Measurements from ENCODE around the gene CRYGS.
"Not testable (repeated sequence)": the region's sequence is repeated elsewhere in the genome, so short reads cannot be mapped to it uniquely, and the experiment has no call there.

CRYGS gene

DNA sequence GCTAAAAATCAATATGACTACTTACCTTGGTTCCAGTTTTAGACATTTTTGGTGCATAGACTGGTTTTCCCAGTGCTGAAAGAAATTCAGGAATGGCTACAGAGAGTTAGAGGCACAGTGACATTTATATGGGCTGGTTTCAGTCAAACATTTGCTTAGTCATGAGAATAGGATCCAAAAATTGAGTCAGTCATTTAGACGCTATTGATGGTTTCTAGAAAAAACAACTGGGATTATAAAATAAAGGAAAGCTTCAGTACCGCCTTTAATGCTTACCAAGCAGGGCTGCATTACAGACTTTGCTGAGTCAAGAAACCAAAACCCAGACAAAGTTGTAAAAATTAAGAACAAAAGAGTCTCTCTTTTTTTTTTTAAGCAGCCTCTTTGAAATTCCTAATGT is at the start of gene CRYGS:
CRYGS (minus strand) TSS at position 100 of the 400 bp plus-strand sequence; CDS start at position 46, 54 bp downstream.
- DNase-seq (ENCODE audit: low read depth), result no peak

DNA sequence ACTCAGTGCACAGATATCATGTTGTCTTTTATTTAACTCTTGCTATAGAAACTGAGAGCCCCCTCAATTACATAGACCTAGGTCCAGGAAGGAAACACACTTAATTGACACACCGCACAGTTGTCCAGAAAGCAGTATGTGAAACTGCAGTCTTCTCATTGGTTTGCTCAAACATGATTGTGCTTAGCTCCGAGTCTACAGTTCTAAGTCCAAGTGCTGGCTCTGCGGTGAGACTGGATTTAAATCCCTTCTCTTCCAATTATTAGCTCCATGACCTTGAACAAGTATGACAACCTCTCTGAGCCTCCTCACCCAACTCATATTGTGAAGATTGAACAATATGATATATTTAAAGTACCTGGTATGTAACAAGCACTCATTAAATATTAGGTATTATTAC is 49.7 kb upstream of the CRYGS start:
- no peak for DNase-seq (ENCODE audit: low read depth)

DNA sequence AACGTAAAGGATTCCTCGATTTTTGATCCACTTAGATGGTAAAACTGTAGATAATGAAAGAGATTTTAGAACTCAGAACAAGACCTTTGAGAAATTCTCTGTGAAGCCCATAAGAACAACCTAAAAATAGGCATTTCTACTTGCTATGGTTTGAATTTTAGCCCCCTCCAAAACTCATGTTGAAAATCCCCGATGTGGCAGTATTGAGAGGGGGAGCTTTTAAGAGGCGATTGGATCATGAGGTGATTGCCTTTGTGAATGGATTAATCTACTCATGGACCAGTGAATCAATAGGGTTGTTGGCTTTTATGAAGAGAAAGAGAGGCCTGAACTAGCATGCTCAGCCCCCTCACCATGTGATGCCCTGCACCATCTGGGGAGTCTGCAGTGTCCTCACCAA is 48.5 kb upstream of the CRYGS start:
- DNase-seq (ENCODE audit: low read depth), result no peak

DNA sequence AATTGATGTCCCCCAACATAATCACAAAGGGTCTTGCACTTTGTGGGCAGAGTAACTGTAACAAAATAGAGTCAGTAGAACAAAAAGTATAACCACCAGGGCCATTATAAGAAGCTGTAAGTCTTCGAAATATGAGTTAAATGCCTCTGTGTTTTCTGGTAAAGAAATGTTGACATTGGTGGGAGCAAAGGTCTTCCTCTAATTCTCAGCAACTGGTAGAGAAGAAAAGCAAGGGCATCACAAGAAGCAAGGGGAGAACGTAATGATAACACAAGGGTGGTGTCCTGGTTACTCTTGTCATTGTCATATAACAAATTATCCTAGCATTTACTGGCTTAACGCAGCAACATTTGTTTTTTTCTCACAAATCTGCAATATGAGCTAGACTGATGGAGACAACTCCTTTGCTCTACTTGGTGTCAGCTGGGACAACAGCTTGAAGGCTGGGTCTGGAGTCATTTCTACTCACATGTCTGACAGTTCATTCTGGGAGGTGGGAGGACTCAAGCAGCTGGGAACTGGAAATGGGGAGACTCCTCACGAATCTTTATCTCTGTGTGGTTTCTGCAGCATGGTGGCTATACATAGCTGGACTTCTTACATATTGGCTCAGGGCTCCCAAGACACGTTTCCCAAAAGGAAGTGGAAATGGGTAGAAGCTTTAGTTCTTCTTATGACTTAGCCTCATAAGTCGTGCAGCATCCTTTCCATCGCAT is 46.6 kb upstream of the CRYGS start:
- no peak for DNase-seq (ENCODE audit: low read depth)

DNA sequence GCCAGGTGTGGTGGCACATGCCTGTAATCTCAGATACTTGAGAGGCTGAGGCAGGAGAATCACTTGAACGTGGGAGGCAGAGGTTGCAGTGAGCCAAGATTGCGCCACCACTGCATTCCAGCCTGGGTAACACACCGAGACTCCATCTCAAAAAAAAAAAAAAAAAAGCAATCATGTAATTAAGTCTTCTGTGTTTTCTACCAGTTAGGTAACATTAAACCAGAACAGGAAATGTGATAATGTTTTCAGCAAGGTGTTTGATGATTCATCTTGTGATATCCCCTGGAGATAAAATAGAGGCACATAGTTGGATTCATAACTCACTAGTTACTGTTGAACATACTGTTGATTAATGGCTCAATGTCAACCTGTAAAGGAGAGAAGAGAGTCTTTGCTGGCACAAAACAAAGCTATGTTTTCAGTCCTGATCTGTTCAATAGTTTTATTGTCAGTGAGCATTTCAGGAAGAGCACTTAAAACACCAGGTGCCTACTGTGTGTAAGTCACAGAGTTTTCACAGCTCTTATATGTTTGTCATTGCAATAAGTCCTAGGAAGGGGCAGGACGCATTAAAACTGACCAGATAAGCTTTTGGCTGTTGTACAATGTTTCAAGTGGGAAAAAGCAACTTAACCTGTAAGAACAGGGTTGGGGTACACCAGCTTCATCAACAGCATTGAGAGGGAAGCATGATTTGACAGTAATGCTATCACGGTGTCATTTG is 45.8 kb upstream of the CRYGS start:
- no peak for DNase-seq (ENCODE audit: low read depth)

DNA sequence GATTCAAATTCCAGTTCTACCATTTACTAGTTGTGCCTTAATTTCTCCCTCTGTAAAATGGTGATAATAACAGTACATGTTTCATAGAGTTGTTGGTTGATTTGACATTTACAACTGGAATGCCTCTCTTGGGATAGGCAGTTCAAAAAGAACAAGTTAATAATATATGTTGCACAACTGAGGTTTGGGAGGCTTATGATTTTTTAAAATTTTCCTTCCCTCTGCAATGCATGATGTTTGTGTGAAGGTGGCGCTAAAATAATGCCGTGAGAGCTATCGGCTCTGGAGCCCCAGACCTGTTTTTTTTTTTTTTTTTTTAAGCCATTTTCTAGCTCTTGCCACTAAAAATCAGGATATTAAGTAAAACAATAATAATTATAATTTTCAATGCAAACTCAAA is 44.9 kb upstream of the CRYGS start:
- DNase-seq (ENCODE audit: low read depth), result no peak

DNA sequence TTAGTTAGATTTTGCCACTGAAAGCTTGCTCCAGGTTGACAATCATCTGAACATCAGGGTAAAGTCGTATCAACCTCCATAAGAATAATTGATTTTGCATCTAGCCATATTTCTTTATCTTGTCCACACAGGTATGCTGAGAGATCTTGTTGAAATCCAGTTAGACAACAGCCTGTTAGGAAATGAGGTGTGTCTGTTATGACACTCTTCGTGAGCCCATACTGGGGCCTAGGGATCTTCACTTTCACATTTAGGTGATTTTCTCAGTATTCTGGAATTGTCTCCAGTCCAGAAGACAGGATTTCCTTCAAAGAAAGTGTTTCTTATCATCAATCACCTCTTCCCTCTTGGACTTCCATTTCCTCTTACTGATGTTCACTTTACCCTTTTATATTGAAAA is 44.5 kb upstream of the CRYGS start:
- DNase-seq (ENCODE audit: low read depth), result no peak

DNA sequence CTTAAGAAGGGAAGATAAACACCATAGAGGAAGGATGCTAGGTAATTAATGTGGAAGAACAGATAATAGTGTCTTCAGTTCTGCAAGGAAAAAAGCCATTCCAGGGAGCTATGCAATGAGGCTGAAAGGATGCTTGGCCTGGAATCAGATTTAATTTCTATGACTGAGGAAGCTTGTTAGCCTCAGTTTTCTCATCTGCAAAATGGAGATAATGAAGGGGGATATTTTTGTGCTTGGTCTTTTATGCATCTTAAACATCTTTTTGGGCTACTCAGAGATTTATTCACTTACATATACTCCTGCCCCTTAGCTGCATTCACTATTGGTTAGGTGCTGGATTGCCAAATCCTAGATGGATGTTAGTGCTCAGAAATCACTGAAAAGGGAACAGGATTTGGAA is 43.0 kb upstream of the CRYGS start:
- DNase-seq (ENCODE audit: low read depth), result no peak

DNA sequence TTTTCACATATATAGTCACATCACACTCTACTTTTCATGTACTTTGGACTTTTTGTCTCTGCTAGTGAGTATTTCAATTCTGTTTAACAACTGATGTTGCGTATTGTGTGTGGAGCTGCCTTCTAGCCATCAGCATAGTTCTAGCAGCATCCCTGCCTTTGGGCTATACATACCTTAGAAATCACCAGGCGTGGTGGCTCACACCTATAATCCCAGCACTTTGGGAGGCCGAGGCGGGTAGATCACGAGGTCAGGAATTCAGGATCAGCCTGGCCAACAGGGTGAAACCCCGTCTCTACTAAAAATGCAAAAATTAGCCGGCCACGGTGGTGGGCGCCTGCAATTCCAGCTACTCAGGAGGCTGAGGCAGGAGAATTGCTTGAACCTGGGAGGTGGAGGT is 42.1 kb upstream of the CRYGS start:
- DNase-seq (ENCODE audit: low read depth), result not testable (repeated sequence)

DNA sequence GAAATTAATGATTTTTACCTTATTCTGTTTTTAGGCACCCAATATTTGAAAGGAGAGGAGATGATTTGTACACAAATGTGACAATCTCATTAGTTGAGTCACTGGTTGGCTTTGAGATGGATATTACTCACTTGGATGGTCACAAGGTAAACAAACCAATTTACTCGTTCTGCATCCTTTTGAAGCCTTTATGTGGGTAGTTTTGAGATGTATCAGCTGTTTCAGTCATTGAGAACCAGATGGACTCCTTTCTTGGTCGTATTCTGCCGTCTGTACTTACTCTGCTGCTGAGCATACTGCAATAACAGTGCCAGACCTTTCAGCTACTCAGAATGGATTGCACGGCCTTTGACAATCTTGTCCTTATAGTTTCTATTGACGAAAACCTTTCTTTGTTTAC is 39.7 kb upstream of the CRYGS start:
- no peak for DNase-seq (ENCODE audit: low read depth)

DNA sequence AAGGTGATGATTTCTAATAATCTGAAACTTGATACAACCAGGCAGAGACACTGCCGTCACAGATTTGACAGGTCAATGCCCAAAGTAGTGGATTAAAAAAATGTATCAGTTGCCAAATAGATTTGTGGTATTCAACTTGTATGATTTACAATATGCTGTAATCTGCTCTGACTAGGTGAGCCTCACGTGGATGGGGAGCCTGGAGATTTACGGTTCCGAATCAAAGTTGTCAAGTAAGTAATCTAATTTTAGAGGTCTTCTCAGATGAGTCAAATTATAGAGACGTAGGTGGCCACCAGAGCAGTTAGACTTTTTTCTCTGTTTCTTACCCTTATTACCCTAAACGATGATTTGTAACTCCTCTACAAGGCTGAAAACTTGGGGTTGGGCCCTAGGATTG is 38.4 kb upstream of the CRYGS start:
- DNase-seq (ENCODE audit: low read depth), result no peak

DNA sequence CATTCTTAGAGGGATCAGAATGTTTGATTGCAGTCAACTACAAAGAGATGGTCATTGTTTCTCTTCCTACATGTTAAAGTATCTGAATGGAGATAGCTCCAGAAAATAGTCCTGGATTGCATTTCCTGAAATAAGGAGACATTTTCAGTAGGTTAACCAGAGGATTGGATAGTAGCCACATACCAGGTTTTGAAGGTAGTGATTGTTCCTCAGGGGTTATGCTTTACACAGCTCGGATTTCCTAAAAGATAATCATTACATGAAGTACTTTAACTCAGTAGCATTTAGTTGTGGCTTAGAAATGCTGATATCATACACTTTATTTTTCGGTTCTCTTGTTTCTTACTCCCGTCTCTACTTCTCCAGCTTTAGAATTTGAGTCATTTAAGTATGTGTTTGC is 36.6 kb upstream of the CRYGS start:
- DNase-seq (ENCODE audit: low read depth), result no peak

DNA sequence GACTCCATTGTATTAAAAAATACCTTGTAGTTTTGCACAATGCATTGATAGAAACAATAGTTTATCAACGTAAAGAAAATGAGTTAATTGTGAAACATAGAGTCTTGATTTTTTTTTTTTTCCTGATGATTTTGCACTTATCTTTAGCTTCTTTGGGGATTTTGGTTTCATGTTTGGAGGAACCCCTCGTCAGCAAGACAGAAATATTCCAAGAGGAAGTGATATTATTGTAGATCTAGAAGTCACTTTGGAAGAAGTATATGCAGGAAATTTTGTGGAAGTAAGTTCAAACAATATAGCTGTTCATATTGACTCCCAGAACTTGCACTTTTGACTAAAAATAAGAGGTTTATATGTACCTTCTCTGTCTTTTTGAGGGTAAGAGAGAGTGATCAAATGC is 33.3 kb upstream of the CRYGS start:
- no peak for DNase-seq (ENCODE audit: low read depth)

DNA sequence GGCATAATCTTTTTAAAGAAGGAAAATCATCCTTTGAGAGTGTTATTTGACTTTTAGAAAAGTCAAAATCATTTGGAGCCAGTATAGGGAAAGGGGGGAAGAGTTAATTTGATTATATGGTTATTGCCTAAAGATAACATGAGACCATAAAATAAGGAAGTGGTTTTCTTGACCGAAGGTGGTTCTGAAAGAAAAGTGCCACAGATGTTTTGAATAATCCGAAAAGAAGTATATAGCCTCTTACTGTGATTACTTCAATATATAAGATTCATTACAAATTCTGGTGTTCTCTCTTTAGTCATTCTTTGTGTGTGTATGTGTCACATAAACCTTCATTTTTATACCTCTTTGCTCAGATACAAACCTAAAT is 27.4 kb upstream of the CRYGS start:
- no peak for DNase-seq (ENCODE audit: low read depth)

DNA sequence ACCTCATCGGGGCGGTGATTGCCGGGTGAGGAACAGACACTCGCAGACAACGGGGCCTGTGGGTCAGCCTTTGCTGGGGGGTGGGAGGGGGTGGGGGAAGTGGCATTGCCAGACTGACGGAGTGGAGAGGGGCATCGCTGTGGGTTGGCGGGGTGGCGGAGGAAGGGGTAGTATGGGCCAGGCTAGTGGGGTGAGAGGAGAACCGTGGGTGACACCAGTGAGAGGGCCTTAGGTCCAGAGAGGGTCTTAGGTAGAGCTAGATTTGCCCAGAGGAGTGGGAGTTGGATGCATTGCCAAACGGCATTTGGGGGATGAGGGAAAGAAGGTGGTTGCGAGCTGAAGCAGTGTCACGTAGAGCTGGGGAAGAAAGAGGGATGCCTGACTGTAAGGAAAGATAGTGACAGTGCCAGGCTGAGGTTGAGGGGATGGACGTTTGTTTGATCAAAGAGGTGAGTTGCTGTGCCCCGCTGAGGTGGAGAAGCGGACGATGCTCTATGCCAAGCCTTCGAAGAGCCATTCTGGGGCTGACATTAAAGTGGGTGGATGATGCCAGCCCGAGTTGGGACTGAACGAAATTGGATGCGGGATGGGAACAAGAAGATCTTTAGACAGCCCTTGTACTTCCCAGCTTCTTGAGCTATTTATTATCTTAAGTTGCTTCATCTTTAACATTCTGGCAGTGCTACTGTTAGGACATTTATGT is 26.9 kb upstream of the CRYGS start:
- no peak for DNase-seq (ENCODE audit: low read depth)

DNA sequence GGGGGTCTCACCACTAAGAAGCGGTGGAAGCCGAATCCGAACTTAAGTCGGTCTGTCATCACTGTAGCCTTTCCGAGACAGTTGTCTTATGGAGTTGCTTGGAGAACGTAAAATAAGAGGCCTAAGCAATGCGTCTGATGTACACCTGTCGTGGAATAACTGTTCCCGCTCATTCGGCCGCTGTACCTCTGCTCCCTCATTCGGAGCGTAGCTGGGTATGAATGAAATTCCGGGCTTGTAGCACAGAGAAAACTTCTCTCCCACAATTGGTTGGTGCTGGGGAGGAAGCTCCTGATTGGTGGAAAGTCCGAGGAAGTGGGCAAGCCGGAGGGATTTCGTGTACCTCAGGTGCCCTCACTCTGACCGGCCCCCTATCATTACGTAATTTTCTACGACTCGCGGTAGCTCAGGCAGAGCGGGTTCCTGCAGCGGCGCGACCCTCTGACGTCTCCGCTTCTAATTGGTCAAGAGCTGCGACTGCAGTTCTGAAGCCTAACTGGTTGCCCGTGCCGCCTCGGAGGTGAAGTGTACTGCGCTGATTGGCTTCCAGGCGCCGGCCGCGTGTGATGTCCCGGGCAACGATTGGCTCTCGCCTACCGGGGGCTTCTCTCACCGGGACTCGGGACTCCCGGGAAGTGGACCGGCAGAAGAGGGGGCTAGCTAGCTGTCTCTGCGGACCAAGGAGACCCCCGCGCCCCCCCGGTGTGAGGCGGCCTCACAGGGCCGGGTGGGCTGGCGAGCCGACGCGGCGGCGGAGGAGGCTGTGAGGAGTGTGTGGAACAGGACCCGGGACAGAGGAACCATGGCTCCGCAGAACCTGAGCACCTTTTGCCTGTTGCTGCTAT is 26.1 kb upstream of the CRYGS start, which contains the start of gene DNAJB11:
DNAJB11 (plus strand) TSS at position 625 of the 845 bp plus-strand sequence; CDS start at position 803, 178 bp downstream.
- peak; percentile 99 for DNase-seq (ENCODE audit: low read depth)

DNA sequence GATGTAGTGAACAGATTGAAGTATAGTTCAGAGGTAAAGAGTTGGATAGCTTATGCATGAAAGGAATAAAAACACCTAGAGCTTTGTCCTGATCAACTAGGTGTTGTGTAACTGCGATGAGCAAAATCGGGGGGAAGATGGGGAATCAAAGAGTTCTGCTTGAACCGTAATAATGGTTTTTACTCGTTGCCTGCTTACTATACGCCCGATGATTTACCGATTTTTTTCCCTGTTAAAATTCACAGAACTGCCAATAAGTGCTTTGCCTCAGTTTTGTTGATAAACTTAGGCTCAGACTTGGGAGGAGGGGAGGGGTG is 25.6 kb upstream of the CRYGS start:
- no peak for DNase-seq (ENCODE audit: low read depth)

DNA sequence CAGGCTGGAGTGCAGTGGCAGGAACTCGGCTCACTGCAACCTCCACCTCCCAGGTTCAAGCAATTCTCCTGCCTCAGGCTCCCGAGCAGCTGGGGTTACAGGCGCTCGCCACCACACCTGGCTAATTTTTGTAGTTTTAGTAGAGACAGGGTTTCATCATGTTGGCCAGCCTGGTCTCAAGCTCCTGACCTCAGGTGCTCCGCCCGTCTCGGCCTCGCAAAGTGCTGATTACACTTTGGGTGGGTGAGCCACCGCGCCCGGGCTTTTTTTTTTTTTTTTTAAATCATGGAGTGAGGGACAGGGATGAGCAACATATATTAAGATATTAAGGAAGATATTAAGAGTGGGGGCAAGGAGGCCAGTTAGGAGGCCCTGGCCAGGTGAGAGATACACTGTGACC is 25.2 kb upstream of the CRYGS start:
- DNase-seq (ENCODE audit: low read depth), result not testable (repeated sequence)

DNA sequence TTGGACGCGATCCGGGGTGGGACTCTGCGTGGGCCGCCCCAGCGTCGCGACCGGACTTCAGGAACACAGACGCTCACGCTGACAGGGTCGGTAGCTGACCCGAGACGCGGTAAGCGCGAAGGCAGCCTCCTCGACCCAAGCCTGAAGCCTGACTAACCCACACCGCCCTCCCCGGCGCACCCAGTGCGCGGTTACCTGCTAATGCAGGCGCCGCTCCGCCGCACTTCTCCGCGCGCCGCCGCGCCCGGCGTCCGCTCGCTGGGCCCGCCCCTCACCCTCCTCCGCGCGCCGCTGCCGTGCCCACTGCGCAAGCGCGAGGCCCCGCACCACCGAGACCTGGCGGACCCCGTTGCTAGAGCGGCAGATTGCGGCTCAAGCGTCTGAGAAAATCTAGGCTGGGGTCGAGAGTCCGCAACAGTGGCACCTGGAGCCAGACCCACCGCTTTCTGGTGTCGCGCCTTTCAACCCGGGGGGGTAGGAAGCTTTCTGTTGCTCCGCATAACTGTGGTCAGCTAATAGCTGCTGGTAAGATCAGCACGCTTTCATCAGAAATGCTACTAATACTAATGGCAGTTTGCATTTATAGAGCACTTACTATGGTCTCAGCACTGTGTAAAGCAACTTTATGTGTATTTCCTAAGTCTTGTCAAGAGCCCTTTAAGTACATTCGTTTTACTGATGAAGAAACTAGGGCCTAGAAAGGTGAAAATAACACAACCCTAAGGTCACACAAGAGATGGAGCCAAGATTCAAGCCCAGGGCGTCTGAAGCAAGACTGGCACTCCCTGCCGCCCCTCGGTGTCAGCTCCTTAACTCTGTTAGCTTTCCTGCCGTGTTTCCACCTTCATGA is 23.1 kb upstream of the CRYGS start, which contains the start of gene TBCCD1:
TBCCD1 (minus strand) TSS at position 268 of the 850 bp plus-strand sequence. CDS start 3,010 bp downstream, outside the sequence.
- DNase-seq (ENCODE audit: low read depth), result peak; percentile 42

DNA sequence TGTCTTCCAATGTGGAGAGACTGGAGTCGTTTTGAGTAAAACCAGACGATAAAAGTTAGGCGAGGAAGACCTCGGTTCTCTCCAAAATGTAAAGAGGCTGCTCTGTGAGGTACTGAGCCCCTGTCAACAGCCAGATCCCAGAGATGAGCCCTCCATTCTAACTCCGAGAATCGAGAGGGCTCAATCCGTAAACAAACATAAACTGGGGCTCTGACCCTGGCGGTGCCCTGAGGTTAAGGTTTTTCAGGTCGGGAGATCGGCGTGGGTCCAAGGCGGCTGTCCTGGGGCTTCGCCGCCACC is 22.5 kb upstream of the CRYGS start:
- no peak for DNase-seq (ENCODE audit: low read depth)

DNA sequence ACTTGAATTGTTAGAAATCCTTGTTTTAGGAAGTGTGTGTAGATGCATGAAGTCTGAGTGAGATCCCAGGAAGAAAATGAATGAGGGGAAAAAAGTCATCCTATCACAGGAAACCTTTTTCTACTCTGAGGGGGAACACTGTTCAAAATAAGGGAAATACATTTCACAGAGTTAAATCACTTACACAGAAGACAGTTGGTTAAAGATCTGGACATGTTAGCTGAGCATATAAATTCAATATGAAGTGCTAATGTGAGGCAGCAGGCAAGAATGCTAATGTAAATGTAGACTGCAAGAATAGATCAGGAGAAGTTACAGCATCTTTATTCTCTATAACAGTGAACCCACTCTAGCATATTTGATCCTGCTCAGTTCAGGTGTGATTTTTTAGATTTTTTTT is 20.4 kb upstream of the CRYGS start:
- DNase-seq (ENCODE audit: low read depth), result no peak
